Measurements from ENCODE around the gene LGR6.
A peak's percentile ranks its signal among the peaks of the same experiment; 100 is the strongest.

The LGR6 gene

DNA sequence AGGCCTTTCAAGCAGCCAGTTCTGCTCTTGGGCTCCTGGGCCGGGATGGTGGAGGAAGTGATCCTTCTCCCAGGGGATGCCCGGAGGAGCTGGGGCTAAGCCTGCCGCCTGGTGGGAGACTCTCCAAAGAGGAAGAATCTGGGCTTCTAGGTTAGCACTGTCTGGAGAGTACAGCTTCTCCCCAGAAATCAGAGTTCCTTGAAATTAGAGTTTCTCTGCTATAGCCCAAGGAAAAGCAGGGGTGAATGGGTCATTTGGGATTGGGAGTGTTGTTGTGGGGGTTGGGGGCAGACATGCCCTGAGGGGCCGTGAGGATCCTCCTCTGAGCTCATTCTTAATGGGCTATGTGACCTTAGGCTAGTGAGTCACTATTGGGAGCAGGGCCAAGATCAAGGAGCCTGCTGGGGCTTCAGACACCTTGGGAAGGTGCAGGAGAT, 6.5 kb downstream of the LGR6 start (continued):
- TF ChIP-seq ZNF561 (tag by site-specific recombination; IDR thresholded peaks at IDR 0.05; ENCODE audit: borderline replicate concordance) (no peak), KLF9 (tag by site-specific recombination; IDR thresholded peaks at IDR 0.05; ENCODE audit: low read depth) (no peak), KLF10 (tag by site-specific recombination; IDR thresholded peaks at IDR 0.05) (peak; percentile 43; the same call in 1 of the 2 replicates), ZNF221 (tag by site-specific recombination; IDR thresholded peaks at IDR 0.05; ENCODE audit: borderline replicate concordance) (no peak), ZNF701 (tag by site-specific recombination; IDR thresholded peaks at IDR 0.05) (no peak), ZNF335 (tag by site-specific recombination; conservative IDR thresholded peaks at IDR 0.05) (no peak), ZNF10 (tag by site-specific recombination; IDR thresholded peaks at IDR 0.05) (no peak), ZEB2 (tag by site-specific recombination; IDR thresholded peaks at IDR 0.05) (0 out of 2 replicates have a peak, but pooled peaks have one; percentile 46), ZNF600 (tag by site-specific recombination; IDR thresholded peaks at IDR 0.05) (no peak; the same call in none of the 2 replicates), ZNF830 (tag by site-specific recombination; IDR thresholded peaks at IDR 0.05; ENCODE audit: low read depth) (no peak), ZNF169 (tag by site-specific recombination; IDR thresholded peaks at IDR 0.05) (no peak), ZNF501 (tag by site-specific recombination; IDR thresholded peaks at IDR 0.05) (no peak), KLF16 (tag by site-specific recombination; IDR thresholded peaks at IDR 0.05) (peak; percentile 56; the same call in 1 of the 2 replicates), MZF1 (tag by site-specific recombination; IDR thresholded peaks at IDR 0.05; ENCODE audit: borderline replicate concordance) (no peak), ZNF394 (tag by site-specific recombination; IDR thresholded peaks at IDR 0.05; ENCODE audit: borderline replicate concordance) (peak; percentile 90), ZNF366 (tag by site-specific recombination; conservative IDR thresholded peaks at IDR 0.05) (peak; percentile 61), OSR2 (tag by site-specific recombination; IDR thresholded peaks at IDR 0.05) (peak; percentile 27; the same call in 1 of the 2 replicates), ZNF792 (tag by site-specific recombination; IDR thresholded peaks at IDR 0.05) (no peak), ZNF37A (tag by site-specific recombination; IDR thresholded peaks at IDR 0.05) (no peak), ZNF214 (tag by site-specific recombination; IDR thresholded peaks at IDR 0.05; ENCODE audit: borderline replicate concordance) (no peak), PRDM1 (tag by site-specific recombination; IDR thresholded peaks at IDR 0.05) (peak; percentile 58), ZNF433 (tag by site-specific recombination; IDR thresholded peaks at IDR 0.05; ENCODE audit: low read depth) (no peak), TCF7L2 (IDR thresholded peaks at IDR 0.05; ENCODE audit: borderline replicate concordance, low read depth, low read length) (no peak), ZNF624 (tag by site-specific recombination; IDR thresholded peaks at IDR 0.05) (no peak), ZNF510 (tag by site-specific recombination; IDR thresholded peaks at IDR 0.05; ENCODE audit: insufficient replicate concordance) (no peak)
- TF ChIP-seq, protein P1, sequence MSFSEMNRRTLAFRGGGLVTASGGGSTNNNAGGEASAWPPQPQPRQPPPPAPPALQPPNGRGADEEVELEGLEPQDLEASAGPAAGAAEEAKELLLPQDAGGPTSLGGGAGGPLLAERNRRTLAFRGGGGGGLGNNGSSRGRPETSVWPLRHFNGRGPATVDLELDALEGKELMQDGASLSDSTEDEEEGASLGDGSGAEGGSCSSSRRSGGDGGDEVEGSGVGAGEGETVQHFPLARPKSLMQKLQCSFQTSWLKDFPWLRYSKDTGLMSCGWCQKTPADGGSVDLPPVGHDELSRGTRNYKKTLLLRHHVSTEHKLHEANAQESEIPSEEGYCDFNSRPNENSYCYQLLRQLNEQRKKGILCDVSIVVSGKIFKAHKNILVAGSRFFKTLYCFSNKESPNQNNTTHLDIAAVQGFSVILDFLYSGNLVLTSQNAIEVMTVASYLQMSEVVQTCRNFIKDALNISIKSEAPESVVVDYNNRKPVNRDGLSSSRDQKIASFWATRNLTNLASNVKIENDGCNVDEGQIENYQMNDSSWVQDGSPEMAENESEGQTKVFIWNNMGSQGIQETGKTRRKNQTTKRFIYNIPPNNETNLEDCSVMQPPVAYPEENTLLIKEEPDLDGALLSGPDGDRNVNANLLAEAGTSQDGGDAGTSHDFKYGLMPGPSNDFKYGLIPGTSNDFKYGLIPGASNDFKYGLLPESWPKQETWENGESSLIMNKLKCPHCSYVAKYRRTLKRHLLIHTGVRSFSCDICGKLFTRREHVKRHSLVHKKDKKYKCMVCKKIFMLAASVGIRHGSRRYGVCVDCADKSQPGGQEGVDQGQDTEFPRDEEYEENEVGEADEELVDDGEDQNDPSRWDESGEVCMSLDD (tag by site-specific recombination; IDR thresholded peaks at IDR 0.05), result peak; percentile 64; the same call in 1 of the 2 replicates
- TF ChIP-seq, protein P2, sequence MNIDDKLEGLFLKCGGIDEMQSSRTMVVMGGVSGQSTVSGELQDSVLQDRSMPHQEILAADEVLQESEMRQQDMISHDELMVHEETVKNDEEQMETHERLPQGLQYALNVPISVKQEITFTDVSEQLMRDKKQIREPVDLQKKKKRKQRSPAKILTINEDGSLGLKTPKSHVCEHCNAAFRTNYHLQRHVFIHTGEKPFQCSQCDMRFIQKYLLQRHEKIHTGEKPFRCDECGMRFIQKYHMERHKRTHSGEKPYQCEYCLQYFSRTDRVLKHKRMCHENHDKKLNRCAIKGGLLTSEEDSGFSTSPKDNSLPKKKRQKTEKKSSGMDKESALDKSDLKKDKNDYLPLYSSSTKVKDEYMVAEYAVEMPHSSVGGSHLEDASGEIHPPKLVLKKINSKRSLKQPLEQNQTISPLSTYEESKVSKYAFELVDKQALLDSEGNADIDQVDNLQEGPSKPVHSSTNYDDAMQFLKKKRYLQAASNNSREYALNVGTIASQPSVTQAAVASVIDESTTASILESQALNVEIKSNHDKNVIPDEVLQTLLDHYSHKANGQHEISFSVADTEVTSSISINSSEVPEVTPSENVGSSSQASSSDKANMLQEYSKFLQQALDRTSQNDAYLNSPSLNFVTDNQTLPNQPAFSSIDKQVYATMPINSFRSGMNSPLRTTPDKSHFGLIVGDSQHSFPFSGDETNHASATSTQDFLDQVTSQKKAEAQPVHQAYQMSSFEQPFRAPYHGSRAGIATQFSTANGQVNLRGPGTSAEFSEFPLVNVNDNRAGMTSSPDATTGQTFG (tag by site-specific recombination; IDR thresholded peaks at IDR 0.05; ENCODE audit: borderline replicate concordance), result no peak
- TF ChIP-seq, protein P3, sequence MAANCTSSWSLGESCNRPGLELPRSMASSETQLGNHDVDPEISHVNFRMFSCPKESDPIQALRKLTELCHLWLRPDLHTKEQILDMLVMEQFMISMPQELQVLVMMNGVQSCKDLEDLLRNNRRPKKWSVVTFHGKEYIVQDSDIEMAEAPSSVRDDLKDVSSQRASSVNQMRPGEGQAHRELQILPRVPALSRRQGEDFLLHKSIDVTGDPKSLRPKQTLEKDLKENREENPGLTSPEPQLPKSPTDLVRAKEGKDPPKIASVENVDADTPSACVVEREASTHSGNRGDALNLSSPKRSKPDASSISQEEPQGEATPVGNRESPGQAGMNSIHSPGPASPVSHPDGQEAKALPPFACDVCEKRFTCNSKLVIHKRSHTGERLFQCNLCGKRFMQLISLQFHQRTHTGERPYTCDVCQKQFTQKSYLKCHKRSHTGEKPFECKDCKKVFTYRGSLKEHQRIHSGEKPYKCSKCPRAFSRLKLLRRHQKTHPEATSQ (tag by site-specific recombination; IDR thresholded peaks at IDR 0.05), result no peak
- TF ChIP-seq, protein P4, sequence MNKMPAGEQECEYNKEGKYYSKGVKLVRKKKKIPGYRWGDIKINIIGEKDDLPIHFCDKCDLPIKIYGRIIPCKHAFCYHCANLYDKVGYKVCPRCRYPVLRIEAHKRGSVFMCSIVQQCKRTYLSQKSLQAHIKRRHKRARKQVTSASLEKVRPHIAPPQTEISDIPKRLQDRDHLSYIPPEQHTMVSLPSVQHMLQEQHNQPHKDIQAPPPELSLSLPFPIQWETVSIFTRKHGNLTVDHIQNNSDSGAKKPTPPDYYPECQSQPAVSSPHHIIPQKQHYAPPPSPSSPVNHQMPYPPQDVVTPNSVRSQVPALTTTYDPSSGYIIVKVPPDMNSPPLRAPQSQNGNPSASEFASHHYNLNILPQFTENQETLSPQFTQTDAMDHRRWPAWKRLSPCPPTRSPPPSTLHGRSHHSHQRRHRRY (tag by site-specific recombination; IDR thresholded peaks at IDR 0.05), result no peak
- TF ChIP-seq, protein P5, sequence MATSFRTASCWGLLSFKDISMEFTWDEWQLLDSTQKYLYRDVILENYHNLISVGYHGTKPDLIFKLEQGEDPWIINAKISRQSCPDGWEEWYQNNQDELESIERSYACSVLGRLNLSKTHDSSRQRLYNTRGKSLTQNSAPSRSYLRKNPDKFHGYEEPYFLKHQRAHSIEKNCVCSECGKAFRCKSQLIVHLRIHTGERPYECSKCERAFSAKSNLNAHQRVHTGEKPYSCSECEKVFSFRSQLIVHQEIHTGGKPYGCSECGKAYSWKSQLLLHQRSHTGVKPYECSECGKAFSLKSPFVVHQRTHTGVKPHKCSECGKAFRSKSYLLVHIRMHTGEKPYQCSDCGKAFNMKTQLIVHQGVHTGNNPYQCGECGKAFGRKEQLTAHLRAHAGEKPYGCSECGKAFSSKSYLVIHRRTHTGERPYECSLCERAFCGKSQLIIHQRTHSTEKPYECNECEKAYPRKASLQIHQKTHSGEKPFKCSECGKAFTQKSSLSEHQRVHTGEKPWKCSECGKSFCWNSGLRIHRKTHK (tag by site-specific recombination; IDR thresholded peaks at IDR 0.05), result no peak
- TF ChIP-seq, protein P6, sequence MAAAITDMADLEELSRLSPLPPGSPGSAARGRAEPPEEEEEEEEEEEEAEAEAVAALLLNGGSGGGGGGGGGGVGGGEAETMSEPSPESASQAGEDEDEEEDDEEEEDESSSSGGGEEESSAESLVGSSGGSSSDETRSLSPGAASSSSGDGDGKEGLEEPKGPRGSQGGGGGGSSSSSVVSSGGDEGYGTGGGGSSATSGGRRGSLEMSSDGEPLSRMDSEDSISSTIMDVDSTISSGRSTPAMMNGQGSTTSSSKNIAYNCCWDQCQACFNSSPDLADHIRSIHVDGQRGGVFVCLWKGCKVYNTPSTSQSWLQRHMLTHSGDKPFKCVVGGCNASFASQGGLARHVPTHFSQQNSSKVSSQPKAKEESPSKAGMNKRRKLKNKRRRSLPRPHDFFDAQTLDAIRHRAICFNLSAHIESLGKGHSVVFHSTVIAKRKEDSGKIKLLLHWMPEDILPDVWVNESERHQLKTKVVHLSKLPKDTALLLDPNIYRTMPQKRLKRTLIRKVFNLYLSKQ (tag by site-specific recombination; IDR thresholded peaks at IDR 0.05; ENCODE audit: borderline replicate concordance), result no peak
